Transverse colon (tissue), 4 donors: ENCODE data around the gene TTC22. TPM values are rescaled to one million over a fixed set of nuclear protein-coding genes. Genes with fewer than 3 reads are reported as not detected.

ENCODE experiments used
- DNase-seq: peaks from one replicate; pipeline ENCODE4 v3.0.0-alpha.2; 2019
- H3K27ac ChIP-seq, 4 donors: fragments of 200-600 bp; sonication (generic); 2 replicates each; pipeline ENCODE4 v1.5.1; 2016 to 2018; ENCODE audit warnings: inconsistent platforms in 4 of 4
- H3K27me3 ChIP-seq: fragments of 200-600 bp; sonication (generic); 2 replicates; pipeline ENCODE4 v1.5.1; 2017; ENCODE audit warnings: inconsistent platforms
- H3K36me3 ChIP-seq, 4 donors: fragments of 200-600 bp; sonication (generic); 2 replicates each; pipeline ENCODE4 v1.5.1; 2017 to 2019; ENCODE audit warnings: inconsistent platforms in 4 of 4
- H3K4me1 ChIP-seq, 4 donors: fragments of 200-600 bp; sonication (generic); 2 replicates each; pipeline ENCODE4 v1.5.1; 2017 to 2020; ENCODE audit warnings: inconsistent platforms in 4 of 4
- H3K4me3 ChIP-seq, 4 donors: fragments of 200-600 bp; sonication (generic); 1 replicate in 1 of 4; 2 replicates in 3 of 4; pipeline versions ENCODE4 v1.5.1 to v1.6.1; 2017 to 2019; ENCODE audit warnings: inconsistent platforms in 4 of 4
- H3K9me3 ChIP-seq, 2 donors: fragments of 200-600 bp; sonication (generic); 2 replicates each; pipeline ENCODE4 v1.5.1; 2017 to 2019; ENCODE audit warnings: inconsistent platforms in 2 of 2
- EP300 ChIP-seq: sonication (generic); formaldehyde crosslinking; IDR thresholded peaks from one replicate; pipeline ENCODE4 v1.6.1; 2017; ENCODE audit warnings: antibody characterized with exemption, low read depth
- POLR2A ChIP-seq: fragments of 450-650 bp; IDR thresholded peaks from one replicate; pipeline ENCODE4 v1.6.1; 2016; ENCODE audit warnings: antibody characterized with exemption, mild to moderate bottlenecking, moderate library complexity
- POLR2AphosphoS5 ChIP-seq, 3 donors: sonication (generic); formaldehyde crosslinking; IDR thresholded peaks; one replicate each; pipeline ENCODE4 v1.6.1; 2016; ENCODE audit warnings: antibody characterized with exemption in 3 of 3
- WGBS, 2 donors: methylation state at CpG; one replicate each; pipeline ENCODE4 v1.1.5; 2018; ENCODE audit warnings: low coverage in 1 of 2; 5-methylcytosine and 5-hydroxymethylcytosine counted together
- in situ Hi-C, 4 donors: fragments of 200-750 bp; cut with MboI; loops; one replicate each; pipeline versions ENCODE4 v1.15.0 to v1.15.1; 2017; ENCODE audit warnings: low sequenced_read_pairs in 3 of 4, low pct_ligation_motif_present in 1 of 4, low pct_unique_long_range_greater_than_20kb in 1 of 4
- intact Hi-C: fragments of 100-400 bp; cut with DNase I; formaldehyde crosslinking; loops from one replicate; pipeline ENCODE4 v1.15.1; 2023; ENCODE audit warnings: low total_unique reads
- total RNA-seq, 4 donors: library from RNA; depleted of rRNA; stranded (reverse); fragments of >200 nt; gene quantifications; one replicate each; pipeline ENCODE4 v1.1.0, GENCODE V29; 2016
- TF ChIP-seq, protein P1 (sequence below), 5 experiments: fragments of 200-600 bp in 3 of 5; fragments of 450-650 bp in 2 of 5; sonication (generic) in 3 of 5; IDR thresholded peaks; 1 replicate in 2 of 5; 2 replicates in 3 of 5; pipeline ENCODE4 v1.5.1; 2016 to 2017; ENCODE audit warnings: antibody characterized with exemption in 5 of 5, inconsistent platforms in 3 of 5, mild to moderate bottlenecking in 2 of 5, moderate library complexity in 1 of 5

TTC22 gene
- total RNA-seq, 4 donors from 2014 or later, result 39.8 to 174 (median 98.4) TPM

- Histone ChIP-seq H3K9me3 (no peaks in the 10 kb centered on the region), H3K36me3 (no peaks in the 10 kb centered on the region), H3K27ac (no peak overlapping the region), H3K27me3 (no peaks in the 10 kb centered on the region), H3K4me1 (no peaks in the 10 kb centered on the region), H3K4me3 (no peak overlapping the region)
- intact Hi-C loops, result no loop called here
- 81 to 100% methylated on average over 4 to 6 of the region's 6 CpGs for WGBS, 2 donors
- in situ Hi-C loops, result no loop called here
- DNase-seq, result no peak
- TF ChIP-seq POLR2AphosphoS5 (IDR thresholded peaks at IDR 0.05) (no peak), EP300 (no peak), POLR2A (no peak)
- TF ChIP-seq, protein P1, sequence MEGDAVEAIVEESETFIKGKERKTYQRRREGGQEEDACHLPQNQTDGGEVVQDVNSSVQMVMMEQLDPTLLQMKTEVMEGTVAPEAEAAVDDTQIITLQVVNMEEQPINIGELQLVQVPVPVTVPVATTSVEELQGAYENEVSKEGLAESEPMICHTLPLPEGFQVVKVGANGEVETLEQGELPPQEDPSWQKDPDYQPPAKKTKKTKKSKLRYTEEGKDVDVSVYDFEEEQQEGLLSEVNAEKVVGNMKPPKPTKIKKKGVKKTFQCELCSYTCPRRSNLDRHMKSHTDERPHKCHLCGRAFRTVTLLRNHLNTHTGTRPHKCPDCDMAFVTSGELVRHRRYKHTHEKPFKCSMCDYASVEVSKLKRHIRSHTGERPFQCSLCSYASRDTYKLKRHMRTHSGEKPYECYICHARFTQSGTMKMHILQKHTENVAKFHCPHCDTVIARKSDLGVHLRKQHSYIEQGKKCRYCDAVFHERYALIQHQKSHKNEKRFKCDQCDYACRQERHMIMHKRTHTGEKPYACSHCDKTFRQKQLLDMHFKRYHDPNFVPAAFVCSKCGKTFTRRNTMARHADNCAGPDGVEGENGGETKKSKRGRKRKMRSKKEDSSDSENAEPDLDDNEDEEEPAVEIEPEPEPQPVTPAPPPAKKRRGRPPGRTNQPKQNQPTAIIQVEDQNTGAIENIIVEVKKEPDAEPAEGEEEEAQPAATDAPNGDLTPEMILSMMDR (IDR thresholded peaks at IDR 0.05), result no peak
Measured at GRCh38 chr1:54750596-54750995, 50.5 kb downstream of the TTC22 start.

DNA sequence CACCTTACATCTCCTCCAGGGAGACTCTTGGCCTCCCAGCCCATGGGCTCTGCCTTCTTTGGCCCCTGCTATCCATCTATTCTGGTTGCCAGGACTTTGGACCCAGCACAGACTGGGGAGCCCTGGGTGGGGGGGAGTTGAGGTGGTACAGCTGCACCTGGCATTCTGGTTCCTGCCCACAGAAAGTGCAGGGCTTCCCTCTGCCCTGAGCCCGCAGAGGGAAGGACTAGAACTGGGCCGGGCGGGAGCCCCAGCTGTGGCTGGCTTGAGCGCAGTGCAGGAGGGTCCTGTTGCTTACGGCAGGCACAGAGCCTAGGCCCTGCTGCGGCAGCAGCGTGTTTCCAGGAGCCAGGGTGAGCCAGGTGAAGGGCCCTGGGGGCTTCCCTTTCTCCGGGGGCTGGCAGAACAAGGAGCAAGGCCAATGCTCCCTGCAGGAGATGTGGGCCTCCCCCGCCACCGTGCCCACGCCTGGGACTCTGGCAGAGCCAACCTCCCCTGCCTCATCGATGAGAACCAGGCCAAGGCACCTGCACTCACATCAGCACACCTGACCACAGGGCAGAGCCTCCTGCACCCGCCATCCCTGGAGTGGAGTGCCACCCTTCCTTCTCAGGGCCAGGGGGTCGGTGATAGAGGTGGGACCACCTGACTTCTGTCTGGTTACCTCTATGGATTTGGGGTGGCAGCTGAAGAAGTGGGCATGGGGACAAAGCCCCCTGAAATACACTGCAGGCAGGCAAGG lies 52.9 kb downstream of the TTC22 start:
- H3K4me1 ChIP-seq, result no peaks in the 10 kb centered on the region
- H3K27me3 ChIP-seq, result no peaks in the 10 kb centered on the region
- no peak overlapping the region for H3K27ac ChIP-seq
- intact Hi-C loops, result no loop called here
- H3K36me3 ChIP-seq, result no peaks in the 10 kb centered on the region
- WGBS, 2 donors, result 74 to 89% methylated on average over 8 to 12 of the region's 14 CpGs
- no peak for TF ChIP-seq EP300
- no peak for TF ChIP-seq POLR2A
- TF ChIP-seq POLR2AphosphoS5 (IDR thresholded peaks at IDR 0.05), result no peak
- TF ChIP-seq, protein P1 (IDR thresholded peaks at IDR 0.05), result no peak
- H3K4me3 ChIP-seq, result no peak overlapping the region
- in situ Hi-C loops, result no loop called here
- H3K9me3 ChIP-seq, result no peaks in the 10 kb centered on the region
- no peak for DNase-seq

DNA sequence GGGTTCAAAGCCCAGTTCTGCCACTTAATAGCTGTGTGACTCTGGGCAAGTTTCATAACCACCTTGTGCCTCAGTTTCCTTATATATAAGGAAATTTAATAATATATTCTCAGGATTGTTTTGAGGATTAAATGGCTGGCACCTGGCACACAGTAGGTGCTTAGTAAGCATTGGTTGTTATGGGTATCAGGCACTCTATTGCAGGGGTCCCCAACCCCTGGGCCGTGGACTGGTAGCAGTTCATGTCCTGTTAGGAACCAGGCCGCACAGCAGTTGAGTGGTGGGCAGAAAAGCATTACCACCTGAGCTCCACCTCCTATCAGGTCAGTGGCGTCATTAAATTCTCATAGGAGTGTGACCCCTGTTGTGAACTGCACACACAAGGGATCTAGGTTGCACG lies 55.3 kb downstream of the TTC22 start:
- peaks cover 0 to 13% (median 2%) of the 10 kb centered on the region in 4 donors for H3K36me3 ChIP-seq
- H3K9me3 ChIP-seq, result no peaks in the 10 kb centered on the region
- DNase-seq, result no peak
- in situ Hi-C loops, result no loop called here
- H3K27ac ChIP-seq, result no peak overlapping the region
- H3K27me3 ChIP-seq, result no peaks in the 10 kb centered on the region
- no peaks in the 10 kb centered on the region for H3K4me1 ChIP-seq
- TF ChIP-seq, protein P1 (IDR thresholded peaks at IDR 0.05), result no peak
- TF ChIP-seq POLR2AphosphoS5 (IDR thresholded peaks at IDR 0.05) (no peak), EP300 (no peak), POLR2A (no peak)
- intact Hi-C loops, result no loop called here
- 95% methylated on average over 4 of the region's 4 CpGs; no CpG with 5 or more reads in 1 of the 2 donors for WGBS, 2 donors
- no peak overlapping the region for H3K4me3 ChIP-seq

DNA sequence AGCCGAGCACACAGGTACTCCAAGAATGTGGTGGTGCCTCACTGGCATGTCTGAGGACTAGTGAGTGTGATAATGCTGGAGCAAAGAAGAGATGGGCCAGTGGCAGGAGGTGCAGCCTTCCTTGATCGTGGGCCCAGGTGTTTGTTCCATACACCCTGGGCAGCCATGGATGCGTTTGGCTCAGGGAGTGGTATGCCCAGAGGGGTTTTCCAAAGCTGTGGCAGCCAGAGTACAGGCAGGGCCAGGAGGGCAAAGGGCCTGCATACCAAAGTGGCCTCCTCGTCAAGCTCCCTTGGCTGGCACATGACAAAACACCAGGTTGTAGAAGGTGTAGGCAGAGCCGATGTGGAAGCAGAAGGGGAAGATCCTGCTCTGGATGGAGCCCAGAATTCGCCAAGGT lies 55.8 kb downstream of the TTC22 start:
- WGBS, 2 donors, result 85% methylated on average over 6 of the region's 6 CpGs; no CpG with 5 or more reads in 1 of the 2 donors
- Histone ChIP-seq H3K4me1 (no peaks in the 10 kb centered on the region), H3K27ac (no peak overlapping the region), H3K9me3 (no peaks in the 10 kb centered on the region), H3K36me3 (peaks cover 0 to 14% (median 5%) of the 10 kb centered on the region in 4 donors), H3K27me3 (no peaks in the 10 kb centered on the region), H3K4me3 (no peak overlapping the region)
- intact Hi-C loops (no loop called here), in situ Hi-C loops (no loop called here)
- TF ChIP-seq POLR2AphosphoS5 (IDR thresholded peaks at IDR 0.05), result no peak
- TF ChIP-seq, protein P1 (IDR thresholded peaks at IDR 0.05), result no peak
- TF ChIP-seq EP300, result no peak
- no peak for TF ChIP-seq POLR2A
- no peak for DNase-seq
